H9 (cell line): ENCODE data around the gene SEMA3D. TPM values are rescaled to one million over a fixed set of nuclear protein-coding genes. Genes with fewer than 3 reads are reported as not detected.

Experiments used
- DNase-seq: peaks from one replicate; pipeline ENCODE4 v3.0.0-alpha.2; 2017
- H2AFZ ChIP-seq: one replicate; pipeline ENCODE4 v1.6.1; 2013; ENCODE audit warnings: mild to moderate bottlenecking, low read length, control low read depth, moderate library complexity
- H2AK5ac ChIP-seq: 2 replicates; pipeline ENCODE4 v1.6.1; 2013; ENCODE audit warnings: low read length, control low read depth, mixed read lengths; ENCODE audit not compliant: insufficient read length
- H2BK120ac ChIP-seq: one replicate; pipeline ENCODE4 v1.6.1; 2013; ENCODE audit warnings: low read depth, mild to moderate bottlenecking, low read length, control low read depth, inconsistent platforms; ENCODE audit not compliant: poor library complexity, severe bottlenecking
- H2BK12ac ChIP-seq: 2 replicates; pipeline ENCODE4 v1.6.1; 2013; ENCODE audit warnings: low read length, control low read depth, mixed read lengths, low read depth; ENCODE audit not compliant: insufficient read length
- H2BK15ac ChIP-seq: 2 replicates; pipeline ENCODE4 v1.6.1; 2013; ENCODE audit warnings: low read depth, low read length, control low read depth
- H2BK20ac ChIP-seq: one replicate; pipeline ENCODE4 v1.6.1; 2013; ENCODE audit warnings: low read depth, mild to moderate bottlenecking, low read length, control low read depth, inconsistent platforms; ENCODE audit not compliant: poor library complexity, severe bottlenecking
- H2BK5ac ChIP-seq: 2 replicates; pipeline ENCODE4 v1.6.1; 2013; ENCODE audit warnings: low read length, control low read depth, mixed read lengths; ENCODE audit not compliant: insufficient read length
- H3K14ac ChIP-seq: 2 replicates; pipeline ENCODE4 v1.6.1; 2013; ENCODE audit warnings: low read length, control low read depth; ENCODE audit not compliant: insufficient read depth
- H3K18ac ChIP-seq: 2 replicates; pipeline ENCODE4 v1.6.1; 2013; ENCODE audit warnings: low read depth, mild to moderate bottlenecking, mixed read lengths, low read length, control low read depth; ENCODE audit not compliant: insufficient read length
- H3K23ac ChIP-seq: 2 replicates; pipeline ENCODE4 v1.6.1; 2013; ENCODE audit warnings: low read length, control low read depth, mixed read lengths, low read depth; ENCODE audit not compliant: insufficient read length
- H3K23me2 ChIP-seq: 2 replicates; pipeline ENCODE4 v1.6.1; 2013; ENCODE audit warnings: low read depth, mild to moderate bottlenecking, mixed read lengths, low read length, control low read depth; ENCODE audit not compliant: insufficient read length, poor library complexity, severe bottlenecking
- H3K27ac ChIP-seq: 2 replicates; pipeline ENCODE4 v1.5.1; 2013; ENCODE audit warnings: low read length, control low read depth, mixed read lengths, low read depth; ENCODE audit not compliant: insufficient read length
- H3K27me3 ChIP-seq: 2 replicates; pipeline ENCODE4 v1.6.1; 2013; ENCODE audit warnings: low read length, control low read depth, inconsistent platforms; ENCODE audit not compliant: insufficient read depth
- H3K4ac ChIP-seq: 2 replicates; pipeline ENCODE4 v1.6.1; 2013; ENCODE audit warnings: low read depth, mild to moderate bottlenecking, control low read depth, inconsistent platforms, low read length, moderate library complexity
- H3K4me1 ChIP-seq: 2 replicates; pipeline ENCODE4 v1.6.1; 2013; ENCODE audit warnings: low read length, control low read depth, inconsistent platforms; ENCODE audit not compliant: insufficient read depth
- H3K4me2 ChIP-seq: 2 replicates; pipeline ENCODE4 v1.6.1; 2013; ENCODE audit warnings: low read length, control low read depth, mixed read lengths; ENCODE audit not compliant: insufficient read length, insufficient read depth
- H3K56ac ChIP-seq: 2 replicates; pipeline ENCODE4 v1.6.1; 2013; ENCODE audit warnings: low read depth, mild to moderate bottlenecking, mixed read lengths, low read length, control low read depth; ENCODE audit not compliant: insufficient read length
- H3K79me1 ChIP-seq: 2 replicates; pipeline ENCODE4 v1.6.1; 2013; ENCODE audit warnings: low read depth, mild to moderate bottlenecking, moderate library complexity, low read length, control low read depth, inconsistent platforms; ENCODE audit not compliant: insufficient read depth, poor library complexity, severe bottlenecking
- H3K79me2 ChIP-seq: 2 replicates; pipeline ENCODE4 v1.6.1; 2013; ENCODE audit warnings: low read length, control low read depth, inconsistent platforms; ENCODE audit not compliant: insufficient read depth
- H3K9ac ChIP-seq: 2 replicates; pipeline ENCODE4 v1.6.1; 2013; ENCODE audit warnings: low read length, control low read depth, mixed read lengths; ENCODE audit not compliant: insufficient read length; ENCODE audit errors: extremely low read depth
- H3K9me3 ChIP-seq: one replicate; pipeline ENCODE4 v1.6.1; 2013; ENCODE audit warnings: low read depth, low read length, inconsistent platforms; ENCODE audit not compliant: control insufficient read depth
- H3T11ph ChIP-seq: one replicate; pipeline ENCODE4 v1.6.1; 2013; ENCODE audit warnings: mild to moderate bottlenecking, low read length, control low read depth, inconsistent platforms
- H4K20me1 ChIP-seq: one replicate; pipeline ENCODE4 v1.6.1; 2013; ENCODE audit not compliant: control insufficient read depth, insufficient read length, insufficient read depth
- H4K5ac ChIP-seq: 2 replicates; pipeline ENCODE4 v1.6.1; 2013; ENCODE audit warnings: low read depth, mild to moderate bottlenecking, mixed read lengths, low read length, control low read depth; ENCODE audit not compliant: insufficient read length
- H4K8ac ChIP-seq: replicated peaks from 2 replicates; pipeline ENCODE4 v1.6.1; 2013; ENCODE audit warnings: low read length, control low read depth, mixed read lengths, low read depth; ENCODE audit not compliant: insufficient read length
- H4K91ac ChIP-seq: 2 replicates; pipeline ENCODE4 v1.6.1; 2013; ENCODE audit warnings: low read depth, mild to moderate bottlenecking, moderate library complexity, mixed read lengths, low read length, control low read depth; ENCODE audit not compliant: insufficient read length
- H3K27ac Mint-ChIP-seq, 3 experiments: 2 replicates in 2 of 3; 3 replicates in 1 of 3; pipeline ENCODE4 v1.8.0; 2020 to 2021; ENCODE audit warnings: mixed read lengths in 3 of 3, mild to moderate bottlenecking in 1 of 3, moderate library complexity in 1 of 3
- H3K27me3 Mint-ChIP-seq: 2 replicates; pipeline ENCODE4 v1.8.0; 2021; ENCODE audit warnings: low read depth, mild to moderate bottlenecking, moderate library complexity, mixed read lengths
- H3K36me3 Mint-ChIP-seq, 3 experiments: 2 replicates in 2 of 3; 3 replicates in 1 of 3; pipeline ENCODE4 v1.8.0; 2020 to 2021; ENCODE audit warnings: low read depth in 3 of 3, mixed read lengths in 3 of 3; ENCODE audit not compliant: insufficient read depth in 1 of 3
- H3K4me1 Mint-ChIP-seq, 2 experiments: 2 replicates each; pipeline ENCODE4 v1.8.0; 2020; ENCODE audit warnings: mixed read lengths in 2 of 2
- H3K4me3 Mint-ChIP-seq, 2 experiments: 2 replicates in 1 of 2; 3 replicates in 1 of 2; pipeline ENCODE4 v1.8.0; 2020 to 2021; ENCODE audit warnings: mild to moderate bottlenecking in 2 of 2, mixed read lengths in 2 of 2, moderate library complexity in 1 of 2
- H3K9me3 Mint-ChIP-seq, 2 experiments: 2 replicates in 1 of 2; 3 replicates in 1 of 2; pipeline ENCODE4 v1.8.0; 2020; ENCODE audit warnings: mild to moderate bottlenecking in 2 of 2, mixed read lengths in 2 of 2, moderate library complexity in 1 of 2
- total RNA-seq: library from RNA; stranded (reverse); gene quantifications from 2 replicates; pipeline ENCODE4 v1.2.1, GENCODE V29; 2021
- TF ChIP-seq, protein P1 (sequence below): fragments of 200-600 bp; sonication (generic); conservative IDR thresholded peaks from 3 replicates; pipeline ENCODE4 v1.8.0; 2021; ENCODE audit warnings: antibody characterized with exemption, mild to moderate bottlenecking

SEMA3D gene
- total RNA-seq, 1 experiment from 2014 or later = 5.4 TPM

DNA sequence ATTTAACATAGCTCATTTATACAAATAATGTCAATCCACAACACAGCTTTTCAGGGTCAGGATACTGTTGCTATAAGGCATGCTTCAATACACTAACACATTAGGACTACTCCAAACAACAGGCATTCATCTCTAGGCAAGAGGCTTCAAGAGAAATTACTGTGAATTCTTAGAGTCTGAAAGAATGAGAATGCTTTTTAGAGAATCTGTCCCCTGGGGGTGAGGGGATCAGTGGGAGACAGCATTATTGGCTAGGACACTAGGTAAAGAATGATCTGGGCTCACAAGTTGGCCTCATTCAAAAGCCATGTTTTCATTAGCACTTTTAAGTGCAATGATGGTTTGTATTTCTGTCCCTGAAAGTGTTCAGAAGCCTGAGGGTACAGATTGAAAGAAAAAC lies 132.6 kb downstream of the SEMA3D start:
- no peak overlapping the region for H2AFZ ChIP-seq
- no peaks in the 10 kb centered on the region for H3K4me1 ChIP-seq
- H3K79me2 ChIP-seq = no peaks in the 10 kb centered on the region
- H2BK5ac ChIP-seq = no peak overlapping the region
- H2AK5ac ChIP-seq = no peak overlapping the region
- H4K8ac ChIP-seq = no peak overlapping the region
- H2BK20ac ChIP-seq = no peak overlapping the region
- H4K91ac ChIP-seq = no peak overlapping the region
- peaks cover 12 to 13% of the 10 kb centered on the region in 2 experiments for H3K4me1 Mint-ChIP-seq
- no peak overlapping the region for H2BK120ac ChIP-seq
- no peak for DNase-seq
- no peak overlapping the region for H3K23ac ChIP-seq
- no peaks in the 10 kb centered on the region for H3K27me3 Mint-ChIP-seq
- H3K36me3 Mint-ChIP-seq = no peaks in the 10 kb centered on the region
- no peak overlapping the region for H2BK15ac ChIP-seq
- H3K27ac Mint-ChIP-seq = no peak overlapping the region; a peak in 1 of 7 replicates
- H4K5ac ChIP-seq = no peak overlapping the region
- H3K9me3 Mint-ChIP-seq = no peaks in the 10 kb centered on the region
- H3K23me2 ChIP-seq = no peaks in the 10 kb centered on the region
- no peak overlapping the region for H3T11ph ChIP-seq
- H2BK12ac ChIP-seq = no peak overlapping the region
- no peaks in the 10 kb centered on the region for H3K9me3 ChIP-seq
- H3K9ac ChIP-seq = no peak overlapping the region
- no peak overlapping the region for H3K4me2 ChIP-seq
- no peak overlapping the region for H3K4me3 Mint-ChIP-seq
- no peaks in the 10 kb centered on the region for H3K27me3 ChIP-seq
- no peak overlapping the region for H3K14ac ChIP-seq
- no peak overlapping the region for H3K4ac ChIP-seq
- H3K79me1 ChIP-seq = no peaks in the 10 kb centered on the region
- H3K18ac ChIP-seq = no peak overlapping the region
- H4K20me1 ChIP-seq = no peaks in the 10 kb centered on the region
- H3K56ac ChIP-seq = no peak overlapping the region
- TF ChIP-seq, protein P1, sequence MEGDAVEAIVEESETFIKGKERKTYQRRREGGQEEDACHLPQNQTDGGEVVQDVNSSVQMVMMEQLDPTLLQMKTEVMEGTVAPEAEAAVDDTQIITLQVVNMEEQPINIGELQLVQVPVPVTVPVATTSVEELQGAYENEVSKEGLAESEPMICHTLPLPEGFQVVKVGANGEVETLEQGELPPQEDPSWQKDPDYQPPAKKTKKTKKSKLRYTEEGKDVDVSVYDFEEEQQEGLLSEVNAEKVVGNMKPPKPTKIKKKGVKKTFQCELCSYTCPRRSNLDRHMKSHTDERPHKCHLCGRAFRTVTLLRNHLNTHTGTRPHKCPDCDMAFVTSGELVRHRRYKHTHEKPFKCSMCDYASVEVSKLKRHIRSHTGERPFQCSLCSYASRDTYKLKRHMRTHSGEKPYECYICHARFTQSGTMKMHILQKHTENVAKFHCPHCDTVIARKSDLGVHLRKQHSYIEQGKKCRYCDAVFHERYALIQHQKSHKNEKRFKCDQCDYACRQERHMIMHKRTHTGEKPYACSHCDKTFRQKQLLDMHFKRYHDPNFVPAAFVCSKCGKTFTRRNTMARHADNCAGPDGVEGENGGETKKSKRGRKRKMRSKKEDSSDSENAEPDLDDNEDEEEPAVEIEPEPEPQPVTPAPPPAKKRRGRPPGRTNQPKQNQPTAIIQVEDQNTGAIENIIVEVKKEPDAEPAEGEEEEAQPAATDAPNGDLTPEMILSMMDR = no peak
- H3K27ac ChIP-seq = no peak overlapping the region
